Measurements from ENCODE around the gene RCSD1.

The RCSD1 gene

GRCh38 chr1:167693425-167694045 is 63.5 kb downstream of the RCSD1 start:
- no peak overlapping the region for H3K4me3 ChIP-seq (ENCODE audit: low read depth, low read length)
- TF ChIP-seq CTCF (IDR thresholded peaks at IDR 0.05; ENCODE audit: insufficient read depth, low read depth, low read length, missing control alignments): no peak
- DNase-seq (ENCODE audit: low read depth): no peak

DNA sequence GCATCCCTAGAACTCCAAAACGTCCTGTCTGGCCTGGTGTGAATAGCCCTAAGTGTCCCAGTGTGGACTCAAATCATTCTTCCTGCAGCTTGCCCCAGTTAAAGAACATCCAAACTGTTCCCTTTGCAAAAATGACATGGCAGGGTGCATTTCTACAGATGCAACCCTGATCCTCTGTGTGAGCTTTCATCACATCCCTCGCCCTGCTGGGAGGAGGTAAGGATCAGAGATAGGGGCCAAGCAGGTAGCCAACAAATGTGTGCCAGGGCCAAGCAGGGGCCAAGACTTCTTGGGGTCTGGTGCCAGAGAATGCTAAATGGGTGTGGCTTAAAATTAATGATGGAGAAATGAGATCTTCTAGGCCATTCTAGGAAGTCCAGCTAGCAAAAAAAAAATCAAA is 64.7 kb downstream of the RCSD1 start:
- H3K4me3 ChIP-seq (ENCODE audit: low read depth, low read length): no peak overlapping the region
- DNase-seq (ENCODE audit: low read depth): no peak
- TF ChIP-seq CTCF (IDR thresholded peaks at IDR 0.05; ENCODE audit: insufficient read depth, low read depth, low read length, missing control alignments): no peak

DNA sequence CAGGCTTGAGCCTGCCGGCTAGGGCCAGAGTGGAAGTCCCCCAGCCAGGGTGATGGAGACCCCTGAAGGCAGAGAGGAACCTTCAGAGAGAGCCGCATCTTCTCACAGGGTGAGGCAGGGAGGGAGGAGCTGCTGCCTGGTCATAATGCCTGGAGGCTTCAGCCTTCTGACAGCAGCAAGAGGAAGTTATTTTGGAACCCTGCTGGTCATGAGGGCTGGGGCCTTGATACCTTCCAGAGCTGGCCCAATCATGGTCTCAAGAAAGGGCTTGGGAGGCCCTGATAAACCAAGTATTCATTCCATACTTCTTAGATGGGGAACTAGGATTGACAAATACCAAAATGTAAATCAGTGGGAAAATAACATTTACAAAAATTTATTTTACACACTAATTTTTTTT is 65.1 kb downstream of the RCSD1 start:
- no peak for DNase-seq (ENCODE audit: low read depth)
- no peak for TF ChIP-seq CTCF (IDR thresholded peaks at IDR 0.05; ENCODE audit: insufficient read depth, low read depth, low read length, missing control alignments)
- no peak overlapping the region for H3K4me3 ChIP-seq (ENCODE audit: low read depth, low read length)

DNA sequence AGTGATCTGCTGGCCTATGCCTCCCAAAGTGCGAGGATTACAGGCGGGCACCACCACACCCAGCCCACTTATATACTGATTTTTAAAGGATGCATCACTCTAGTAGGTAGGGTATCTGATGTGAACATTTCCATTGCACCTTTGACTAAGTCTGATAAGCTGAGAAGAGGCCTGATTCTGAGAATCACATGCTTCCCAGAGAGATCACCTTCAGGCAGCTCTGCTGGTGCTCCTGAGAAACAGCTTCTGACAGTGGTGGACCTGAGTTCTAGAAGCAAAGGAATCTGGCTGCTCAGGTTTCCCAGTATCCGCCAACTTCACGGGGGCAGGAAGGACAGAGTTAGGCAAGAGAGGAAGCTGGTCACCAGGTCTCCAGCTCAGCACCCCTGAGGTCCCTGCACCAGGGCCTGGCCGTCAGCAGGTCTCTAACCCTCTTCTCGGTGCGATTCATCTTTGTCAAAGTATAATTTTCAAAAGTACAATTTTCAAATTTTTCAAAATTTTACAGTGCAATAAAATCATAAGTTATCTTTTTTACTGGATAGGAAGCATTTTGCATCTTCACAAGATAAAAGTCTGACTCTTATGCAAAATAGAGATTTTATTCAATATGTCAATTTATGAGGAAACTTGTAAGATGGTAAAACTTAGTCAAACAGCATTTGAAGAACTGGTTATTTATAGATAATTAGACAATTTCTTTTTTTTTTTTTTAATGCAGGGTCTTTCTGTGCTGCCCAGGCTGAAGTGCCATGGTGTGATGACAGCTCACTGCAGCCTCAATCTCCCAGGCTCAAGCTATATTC is 65.9 kb downstream of the RCSD1 start:
- H3K4me3 ChIP-seq (ENCODE audit: low read depth, low read length): no peak overlapping the region
- no peak for TF ChIP-seq CTCF (IDR thresholded peaks at IDR 0.05; ENCODE audit: insufficient read depth, low read depth, low read length, missing control alignments)
- no peak for DNase-seq (ENCODE audit: low read depth)

DNA sequence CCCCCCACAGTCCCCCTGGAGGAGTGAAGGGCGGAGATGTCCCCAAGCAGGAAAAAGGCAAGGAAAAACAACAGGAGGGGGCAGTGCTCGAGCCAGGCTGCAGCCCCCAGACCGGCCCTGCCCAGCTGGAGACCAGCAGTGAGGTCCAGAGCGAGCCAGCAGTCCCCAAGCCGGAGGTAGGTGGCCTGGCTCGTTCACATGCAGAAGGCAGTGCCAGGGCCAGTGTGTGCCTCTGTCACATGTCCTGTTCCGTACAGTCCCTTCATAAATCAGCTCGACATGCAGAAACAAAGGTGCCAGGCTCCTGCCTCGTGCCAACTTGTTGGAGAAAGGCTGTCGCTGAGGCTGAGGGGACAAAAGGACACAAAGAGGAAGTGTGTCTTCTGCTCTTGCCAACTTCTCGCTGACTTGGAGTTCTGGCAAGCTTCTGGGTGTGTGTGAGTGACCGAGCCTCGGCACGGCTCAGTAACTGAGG is 67.7 kb downstream of the RCSD1 start:
- H3K4me3 ChIP-seq (ENCODE audit: low read depth, low read length): no peak overlapping the region
- TF ChIP-seq CTCF (IDR thresholded peaks at IDR 0.05; ENCODE audit: insufficient read depth, low read depth, low read length, missing control alignments): no peak
- no peak for DNase-seq (ENCODE audit: low read depth)

GRCh38 chr1:167698313-167698712 is 68.3 kb downstream of the RCSD1 start:
- H3K4me3 ChIP-seq (ENCODE audit: low read depth, low read length): no peak overlapping the region
- no peak for TF ChIP-seq CTCF (IDR thresholded peaks at IDR 0.05; ENCODE audit: insufficient read depth, low read depth, low read length, missing control alignments)
- no peak for DNase-seq (ENCODE audit: low read depth)
